Stimulated activated CD4-positive, alpha-beta T cell treated with anti-CD3 and anti-CD28 coated beads, TNF-alpha, amount 100 ng/mL, for 24 hours (primary cell): Measurements from ENCODE around the gene CYP17A1.
"Not testable (repeated sequence)": the region's sequence is repeated elsewhere in the genome, so short reads cannot be mapped to it uniquely, and the experiment has no call there.

Source experiments
- DNase-seq, 3 experiments: peaks; one replicate each; pipeline ENCODE4 v3.0.0-alpha.2; 2020; ENCODE audit warnings: low read depth in 3 of 3

Gene CYP17A1

GRCh38 chr10:102835007-102835482, 2.2 kb downstream of the CYP17A1 start:
- DNase-seq, result peak; percentile 61 to 70 (median 69)

DNA sequence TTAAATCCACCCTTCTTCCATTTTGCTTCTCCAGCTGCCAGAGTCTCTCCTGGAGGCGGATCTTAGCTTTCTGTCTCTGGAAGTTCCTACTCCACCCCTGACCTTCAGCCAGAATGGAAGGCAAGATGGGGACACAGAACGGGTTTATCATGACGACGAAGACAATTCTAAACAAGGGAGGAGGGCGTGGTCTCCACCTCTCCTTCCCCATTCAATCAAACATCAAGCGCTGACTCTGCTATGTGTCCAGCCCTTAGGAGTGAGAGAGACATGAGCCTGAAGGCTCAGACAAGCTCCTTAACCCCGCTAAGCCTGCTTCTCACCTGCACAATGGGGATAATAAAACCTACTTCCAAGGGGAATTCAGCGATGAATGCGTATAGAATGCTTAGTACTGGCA, 3.1 kb downstream of the CYP17A1 start:
- DNase-seq, result no peak

DNA sequence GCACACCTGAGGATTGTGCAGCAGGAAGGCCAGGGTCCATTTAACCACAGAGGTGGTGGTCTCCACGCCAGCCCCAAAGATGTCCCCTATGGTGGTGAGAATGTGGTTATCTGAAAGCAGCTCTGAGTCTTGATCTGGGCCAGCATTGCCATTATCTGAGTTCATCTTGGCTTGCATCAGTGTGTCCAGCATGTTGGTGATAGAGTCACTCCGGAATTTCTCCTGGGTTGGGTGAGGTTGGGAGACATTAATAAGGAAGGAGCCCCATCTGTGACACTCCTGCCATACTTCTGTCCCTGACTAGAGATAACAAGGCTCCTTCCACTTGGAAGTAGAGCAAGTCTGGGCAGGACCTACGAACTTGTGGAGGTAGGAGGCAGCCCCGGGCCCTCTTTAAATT, 4.2 kb downstream of the CYP17A1 start:
- no peak for DNase-seq

DNA sequence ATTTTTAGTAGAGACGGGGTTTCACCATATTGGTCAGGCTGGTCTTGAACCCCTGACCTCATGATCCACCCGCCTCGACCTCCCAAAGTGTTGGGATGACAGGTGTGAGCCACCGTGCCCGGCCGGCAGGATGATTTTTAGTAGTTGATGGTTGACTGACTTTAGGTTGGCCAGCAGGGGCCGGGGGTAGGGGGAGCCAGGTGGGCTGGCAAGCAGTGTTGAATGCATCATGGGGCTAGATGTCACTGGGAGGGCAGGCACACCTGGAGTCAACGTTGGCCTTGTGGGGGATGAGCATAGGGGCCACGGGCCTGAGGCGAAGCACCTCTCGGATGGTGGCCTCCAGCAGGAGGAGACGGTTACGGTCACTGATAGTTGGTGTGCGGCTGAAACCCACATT, 5.0 kb downstream of the CYP17A1 start:
- DNase-seq, result no peak

GRCh38 chr10:102831322-102832071, 5.7 kb downstream of the CYP17A1 start:
- no peak for DNase-seq

- no peak for DNase-seq
These were observed 9.6 kb downstream of the CYP17A1 start for GRCh38 chr10:102827597-102827975.

GRCh38 chr10:102826148-102826796, 10.9 kb downstream of the CYP17A1 start:
- DNase-seq, result no peak

DNA sequence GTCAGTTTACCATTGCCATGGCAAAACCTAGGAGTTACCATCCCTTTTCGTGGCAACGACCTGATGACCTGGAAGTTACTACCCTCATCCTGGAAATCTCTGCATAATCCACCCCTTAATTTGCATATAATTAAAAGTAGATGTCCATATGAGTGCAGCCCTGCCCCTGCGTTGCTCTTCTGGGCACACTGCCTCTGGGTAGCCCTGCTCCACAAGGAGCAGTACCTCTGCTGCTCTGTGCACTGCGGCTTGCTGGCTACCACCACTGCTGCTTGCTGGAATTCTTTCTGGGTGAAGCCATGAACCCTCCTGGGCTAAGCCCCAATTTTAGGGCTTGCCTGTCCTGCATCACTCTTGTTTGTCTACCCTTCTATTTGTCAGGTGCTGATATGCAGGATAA, 12.5 kb downstream of the CYP17A1 start:
- no peak for DNase-seq

DNA sequence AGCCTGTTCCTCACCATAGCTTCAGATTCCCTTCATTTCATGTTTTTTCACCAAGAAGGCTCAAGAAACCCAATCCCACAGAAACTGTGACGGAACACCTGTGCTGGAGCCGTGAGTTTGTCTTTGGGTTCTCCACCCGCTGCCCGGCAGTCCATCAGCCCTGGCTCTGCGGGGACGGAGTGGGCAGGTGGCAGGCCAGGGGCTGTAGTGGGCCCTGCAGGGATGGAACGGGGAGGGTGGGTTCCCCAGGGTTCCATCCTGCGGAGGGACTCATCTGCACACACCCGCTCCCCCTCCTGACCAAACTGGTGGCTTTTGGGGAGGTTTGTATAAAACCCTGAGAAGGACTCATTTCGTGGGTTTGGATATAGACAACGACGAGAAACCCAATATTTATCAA, 15.0 kb downstream of the CYP17A1 start:
- no peak for DNase-seq

- not testable (repeated sequence) for DNase-seq
These were observed 17.2 kb downstream of the CYP17A1 start for GRCh38 chr10:102820008-102820407.

DNA sequence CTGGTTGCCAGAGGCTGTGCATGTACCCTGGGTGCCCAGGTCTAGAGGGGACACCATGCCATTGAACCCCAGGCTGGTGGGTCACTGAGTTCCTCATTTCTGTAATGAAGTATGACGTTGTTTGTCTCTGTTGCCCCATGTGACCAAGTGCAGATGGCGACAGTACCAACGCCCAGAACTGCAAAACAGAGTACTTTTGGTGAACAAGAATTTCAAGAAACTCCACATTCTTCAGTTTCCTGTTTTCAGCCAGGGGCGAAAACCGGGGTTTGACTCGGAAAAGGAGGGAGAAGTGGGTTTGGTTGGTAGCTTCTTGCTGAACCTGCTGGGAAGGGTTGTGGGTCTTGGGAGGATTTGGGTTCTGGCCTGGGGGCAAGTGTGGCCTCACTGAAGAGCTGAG, 18.2 kb downstream of the CYP17A1 start:
- no peak for DNase-seq

DNA sequence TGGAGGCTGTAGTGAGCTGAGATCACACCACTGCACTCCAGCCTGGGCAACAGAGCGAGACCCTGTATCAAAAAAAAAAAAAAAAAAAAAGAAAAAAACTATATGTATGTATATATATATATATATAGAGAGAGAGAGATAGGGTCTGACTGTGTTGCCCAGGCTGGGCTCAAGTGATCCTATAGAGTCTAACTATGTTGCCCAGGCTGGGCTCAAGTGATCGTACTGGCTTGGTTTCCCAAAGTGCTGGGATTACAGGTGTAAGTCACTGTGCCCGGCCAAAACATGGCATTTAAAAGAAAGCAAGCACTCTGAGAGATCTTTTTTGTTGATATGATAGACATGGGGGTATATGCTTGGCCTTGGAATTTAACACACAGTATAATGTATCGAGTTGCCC, 20.0 kb downstream of the CYP17A1 start:
- DNase-seq, result no peak

GRCh38 chr10:102815790-102816549, 21.2 kb downstream of the CYP17A1 start:
- DNase-seq, result no peak

- no peak for DNase-seq
These were observed 22.1 kb downstream of the CYP17A1 start for GRCh38 chr10:102814873-102815661.

GRCh38 chr10:102814453-102814871, 22.8 kb downstream of the CYP17A1 start:
- no peak for DNase-seq

DNA sequence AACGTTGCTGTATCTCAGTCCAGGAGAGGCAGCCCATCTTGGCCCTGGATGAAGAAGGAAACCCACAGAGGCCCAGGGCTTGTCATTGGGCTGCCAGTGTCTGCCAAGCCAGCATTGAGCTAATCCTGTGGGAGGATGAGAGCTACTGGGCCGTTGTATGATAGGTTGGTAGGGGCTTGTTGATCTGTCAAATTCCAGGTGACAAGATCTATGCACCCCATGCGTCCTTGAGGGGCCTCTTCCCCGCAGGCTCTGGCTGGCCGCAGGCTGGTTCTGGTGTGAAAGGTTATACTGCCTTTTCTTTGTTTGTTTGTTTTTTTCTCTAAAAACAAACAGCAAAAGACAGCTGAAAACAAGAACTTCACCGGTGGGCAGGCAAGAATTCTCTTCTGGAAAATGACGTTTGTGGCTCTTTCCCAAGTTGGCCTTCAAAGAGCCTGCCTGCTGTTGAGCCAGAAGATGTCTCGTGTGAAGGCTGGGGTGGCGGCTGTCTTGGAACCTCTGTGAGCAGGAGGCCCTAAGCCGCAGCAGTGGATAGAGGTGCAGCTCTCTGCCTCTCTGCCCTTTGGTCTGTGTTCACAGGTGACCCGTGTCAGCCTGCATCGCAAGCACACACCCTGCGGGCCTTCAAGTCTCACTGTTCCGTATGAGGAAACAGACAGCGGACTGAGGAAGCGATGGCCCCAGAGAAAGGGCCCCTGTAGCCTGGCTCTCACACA, 23.3 kb downstream of the CYP17A1 start:
- DNase-seq, result no peak

DNA sequence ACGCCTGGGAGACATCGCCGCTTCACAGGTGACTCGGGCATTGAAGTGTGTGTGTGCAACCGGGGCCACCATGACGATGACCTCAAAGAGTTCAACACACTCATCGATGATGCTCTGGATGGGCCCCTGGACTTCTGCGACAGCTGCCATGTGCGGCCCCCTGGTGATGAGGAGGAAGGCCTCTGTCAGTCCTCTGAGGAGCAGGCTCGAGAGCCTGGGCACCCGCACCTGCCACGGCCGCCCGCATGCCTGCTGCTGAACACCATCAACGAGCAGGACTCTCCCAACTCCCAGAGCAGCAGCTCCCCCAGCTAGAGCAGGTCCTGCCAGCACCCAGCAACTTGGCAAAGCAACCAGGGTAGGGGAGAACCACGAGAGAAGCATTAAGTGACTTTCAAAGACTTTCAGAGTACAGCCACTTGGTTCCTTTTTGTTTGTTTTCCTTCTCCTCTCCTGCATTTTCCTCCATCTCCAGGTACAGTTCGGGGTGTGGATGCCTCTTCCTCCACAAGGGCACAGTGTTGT, 24.1 kb downstream of the CYP17A1 start:
- no peak for DNase-seq

GRCh38 chr10:102812231-102812876, 24.9 kb downstream of the CYP17A1 start:
- DNase-seq, result no peak

- DNase-seq, result no peak
These were observed 25.9 kb downstream of the CYP17A1 start for GRCh38 chr10:102811346-102811745.

DNA sequence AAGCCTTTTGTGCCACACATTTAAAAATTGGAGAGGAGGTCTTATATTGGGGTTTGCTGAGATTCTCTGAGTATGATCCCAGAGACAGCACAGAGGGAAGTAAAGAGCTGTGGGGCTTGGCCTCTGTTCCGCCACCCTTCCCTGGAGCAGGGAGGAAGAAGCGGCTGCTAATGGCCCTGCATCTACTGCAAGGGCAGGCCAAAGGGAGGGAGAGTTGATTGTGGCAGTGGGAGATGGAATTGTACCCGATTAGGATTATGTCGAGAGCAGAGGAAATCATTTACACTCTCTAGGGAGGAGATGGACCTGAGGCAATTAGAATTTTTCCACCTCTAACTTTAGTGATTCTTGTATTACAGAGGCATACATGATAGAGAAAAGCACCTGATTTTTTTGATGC, 28.8 kb downstream of the CYP17A1 start:
- DNase-seq, result no peak
